Fibroblast of upper back skin (primary cell): ENCODE measurements around the gene PI3.
A peak's percentile ranks its signal among the peaks of the same experiment; 100 is the strongest.
"Not testable (repeated sequence)": the region's sequence is repeated elsewhere in the genome, so short reads cannot be mapped to it uniquely, and the experiment has no call there.

Source experiments
- DNase-seq: peaks from one replicate; pipeline ENCODE4 v3.0.0-alpha.2; 2013

Gene PI3

DNA sequence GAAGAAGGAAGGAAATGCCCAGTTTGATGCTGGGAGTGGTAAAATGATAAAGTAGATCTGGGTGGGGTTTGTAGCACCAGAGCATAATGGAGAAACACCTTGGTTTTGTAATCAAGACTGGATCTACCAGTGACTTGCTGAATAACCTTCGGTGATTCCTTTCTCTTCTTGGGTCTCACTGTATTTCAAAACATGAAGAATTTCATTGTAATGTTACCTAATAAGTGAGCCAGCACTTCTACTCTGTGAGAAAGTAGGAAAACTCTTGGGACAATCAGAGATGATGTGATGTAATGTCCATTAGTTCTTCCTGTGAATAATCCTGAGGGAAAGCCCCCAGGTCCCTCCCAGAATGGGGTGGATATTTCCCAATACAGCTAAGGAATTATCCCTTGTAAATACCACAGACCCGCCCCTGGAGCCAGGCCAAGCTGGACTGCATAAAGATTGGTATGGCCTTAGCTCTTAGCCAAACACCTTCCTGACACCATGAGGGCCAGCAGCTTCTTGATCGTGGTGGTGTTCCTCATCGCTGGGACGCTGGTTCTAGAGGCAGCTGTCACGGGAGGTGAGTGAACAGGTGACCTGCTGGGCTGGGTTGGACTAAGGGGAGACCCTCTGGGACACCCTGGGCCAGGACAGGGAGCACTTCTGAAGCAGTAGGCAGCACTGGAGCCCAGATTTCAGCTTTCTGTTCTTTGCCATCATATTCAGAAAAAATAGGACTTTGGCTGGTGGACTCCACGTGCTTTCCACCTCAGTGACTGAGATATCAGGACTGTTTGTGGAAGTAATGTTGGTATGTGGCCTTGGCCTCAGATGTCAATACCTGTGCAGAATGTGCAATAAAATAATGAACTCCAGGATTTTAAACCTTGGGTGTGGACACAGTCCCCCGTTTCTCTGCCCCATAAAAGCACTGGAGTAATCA lies at the start of gene PI3:
TSS of gene PI3 (plus strand) at position 469 of the 931 bp plus-strand sequence. CDS start at position 490, 21 bp downstream.
- DNase-seq, result peak; percentile 3

DNA sequence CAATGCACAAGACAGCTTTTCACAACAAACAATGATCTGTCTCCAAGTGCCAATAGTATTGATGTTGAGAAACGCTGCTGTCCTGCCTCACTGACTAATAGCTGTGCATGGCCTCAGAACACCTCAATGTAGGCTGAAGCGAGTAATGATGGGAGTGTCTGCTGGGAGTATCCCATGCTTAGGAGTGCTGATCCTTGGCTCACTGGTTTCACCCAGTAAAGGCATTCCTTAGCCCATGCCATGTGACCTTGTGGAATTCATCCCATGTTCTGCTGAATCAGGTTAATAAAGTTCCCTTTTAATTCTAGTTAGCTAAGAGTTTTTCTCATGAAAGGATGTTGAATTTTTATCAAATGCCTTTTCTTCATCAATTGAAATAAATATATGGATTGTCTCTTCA lies 46.6 kb upstream of the PI3 start:
- no peak for DNase-seq

DNA sequence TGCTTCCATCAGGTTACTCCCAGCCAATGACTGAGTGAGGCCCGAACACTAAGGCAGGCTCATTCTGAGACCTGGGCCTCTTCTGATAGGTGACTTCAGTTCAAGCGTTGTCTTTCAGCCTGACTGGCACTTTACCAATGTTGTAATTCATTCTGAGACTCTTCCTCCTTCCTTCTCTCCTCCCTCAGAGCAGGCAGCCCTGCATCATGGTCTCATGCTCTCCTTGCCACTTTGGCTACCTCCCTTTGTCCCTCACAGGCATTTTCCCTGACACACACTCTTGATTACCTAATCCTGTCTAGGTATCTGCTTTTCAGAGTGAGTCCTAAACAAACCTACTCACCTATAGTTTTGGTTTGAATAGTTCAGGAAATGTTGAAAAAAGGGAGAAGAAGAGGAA lies 37.8 kb upstream of the PI3 start:
- no peak for DNase-seq

DNA sequence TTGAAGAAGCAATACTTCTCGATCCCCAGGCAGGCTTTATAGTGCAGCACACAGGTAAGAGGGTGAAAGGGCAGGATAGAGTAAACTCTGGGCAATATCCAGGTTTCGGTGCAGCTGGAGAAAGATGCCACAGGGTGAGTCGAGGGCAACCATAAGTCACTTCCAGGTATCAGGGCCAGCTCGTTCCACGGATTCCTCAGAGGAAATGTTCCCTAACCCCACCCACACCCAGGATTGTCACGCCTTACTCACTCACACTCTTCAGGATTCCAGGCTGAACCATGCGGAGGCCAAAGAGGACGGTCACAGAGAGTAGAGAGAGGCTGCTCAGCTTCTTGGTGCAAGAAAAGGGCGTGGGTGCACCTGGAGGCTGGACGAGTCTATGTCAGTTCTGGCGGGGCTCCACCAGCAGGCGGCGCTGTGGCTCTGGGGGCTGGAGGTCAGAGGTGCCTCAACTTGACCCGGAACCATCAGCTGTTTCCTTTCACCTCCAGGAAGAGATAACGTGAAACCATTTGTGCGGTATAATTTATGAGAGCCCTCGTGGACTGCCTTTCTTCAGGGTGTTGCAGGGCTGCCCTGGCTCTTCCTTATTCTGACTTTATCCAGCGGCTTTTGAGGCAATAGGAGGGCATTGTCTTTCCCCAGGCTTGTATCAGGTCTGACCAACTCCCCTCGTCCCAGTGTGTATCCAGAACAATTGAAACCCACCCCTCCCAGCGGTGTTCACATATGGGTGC lies 36.0 kb upstream of the PI3 start:
- DNase-seq, result no peak

GRCh38 chr20:45139733-45140375 lies 34.8 kb upstream of the PI3 start:
- DNase-seq, result not testable (repeated sequence)

DNA sequence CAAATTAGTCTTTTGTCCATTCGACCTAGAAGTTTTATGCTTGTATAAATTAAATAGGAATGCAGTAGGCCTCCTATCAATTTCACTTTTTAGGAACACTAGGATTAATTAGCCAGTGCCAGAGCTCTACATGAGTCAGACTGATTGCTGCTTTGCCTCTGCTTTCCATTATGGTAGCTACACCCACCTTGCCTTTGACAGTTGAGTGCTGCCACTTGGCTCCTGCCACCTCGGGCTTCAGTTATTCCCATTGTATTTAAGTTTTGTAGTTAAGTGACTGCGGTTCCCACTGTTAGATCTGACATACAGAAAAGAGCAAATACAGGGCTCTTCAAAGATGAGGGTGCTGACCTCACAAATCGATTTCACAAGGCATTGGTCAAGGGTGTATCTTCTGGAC lies 33.9 kb upstream of the PI3 start:
- DNase-seq, result no peak

DNA sequence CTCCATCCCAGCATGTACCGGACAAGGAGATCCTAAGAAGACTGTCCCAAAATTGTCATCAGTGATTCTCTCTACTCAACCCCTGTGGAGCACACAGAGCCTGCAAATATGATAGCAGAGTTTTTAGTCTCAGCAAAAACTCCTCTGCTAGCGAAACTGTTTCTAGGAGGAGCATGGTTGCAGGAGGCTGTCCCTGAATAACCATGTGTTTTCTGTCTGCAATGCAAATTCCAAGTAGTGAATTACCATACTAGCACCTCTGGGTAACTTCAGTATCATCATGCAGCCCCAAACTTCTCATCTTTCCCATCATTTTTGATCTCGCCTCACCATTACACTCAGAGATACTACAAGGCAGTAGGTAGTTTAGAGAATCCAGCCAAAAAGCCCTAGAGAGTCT lies 25.6 kb upstream of the PI3 start:
- no peak for DNase-seq

GRCh38 chr20:45152405-45152804 lies 22.3 kb upstream of the PI3 start:
- DNase-seq, result no peak

- no peak for DNase-seq
These were observed 21.6 kb upstream of the PI3 start for GRCh38 chr20:45153147-45153546.

- no peak for DNase-seq
These were observed 20.9 kb upstream of the PI3 start for GRCh38 chr20:45153752-45154151.

GRCh38 chr20:45154183-45154582 lies 20.5 kb upstream of the PI3 start:
- DNase-seq, result no peak

DNA sequence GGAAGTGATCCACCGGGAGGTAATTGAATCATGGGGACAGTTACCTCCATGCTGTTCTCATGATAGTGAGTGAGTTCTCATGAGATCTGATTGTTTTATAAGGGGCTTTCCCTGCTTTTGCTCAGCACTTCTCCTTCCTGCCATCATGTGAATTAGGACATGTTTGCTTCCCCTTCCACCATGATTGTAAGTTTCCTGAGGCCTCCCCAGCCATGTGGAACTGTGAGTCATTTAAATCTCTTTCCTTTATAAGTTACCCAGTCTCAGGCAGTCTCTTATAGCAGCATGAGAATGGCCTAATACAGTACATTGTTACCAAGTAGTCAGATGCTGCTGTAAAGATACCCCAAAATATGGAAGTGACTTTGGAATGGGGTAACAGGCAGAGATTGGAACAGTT lies 19.9 kb upstream of the PI3 start:
- not testable (repeated sequence) for DNase-seq

GRCh38 chr20:45156713-45157112 lies 18.0 kb upstream of the PI3 start:
- DNase-seq, result no peak

DNA sequence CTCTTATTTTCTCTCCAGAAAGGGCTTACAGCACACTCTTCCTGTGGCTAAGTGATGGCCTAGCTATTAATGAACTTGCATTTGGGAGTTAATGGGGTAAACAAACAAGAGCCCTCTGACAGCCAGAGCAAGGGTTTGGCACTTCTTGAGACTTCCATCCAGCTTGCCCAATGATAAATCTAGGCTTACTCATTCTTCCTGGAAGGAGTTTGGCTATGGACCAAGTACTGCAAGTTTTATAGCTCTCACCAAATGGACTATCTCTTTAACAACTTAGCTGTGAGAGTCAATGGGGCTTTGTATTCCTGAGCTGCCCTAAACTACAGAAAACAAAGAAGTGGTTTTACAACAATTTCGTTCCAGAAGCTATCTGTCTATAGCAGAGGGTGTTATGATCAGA lies 16.7 kb upstream of the PI3 start:
- peak; percentile 73 for DNase-seq

DNA sequence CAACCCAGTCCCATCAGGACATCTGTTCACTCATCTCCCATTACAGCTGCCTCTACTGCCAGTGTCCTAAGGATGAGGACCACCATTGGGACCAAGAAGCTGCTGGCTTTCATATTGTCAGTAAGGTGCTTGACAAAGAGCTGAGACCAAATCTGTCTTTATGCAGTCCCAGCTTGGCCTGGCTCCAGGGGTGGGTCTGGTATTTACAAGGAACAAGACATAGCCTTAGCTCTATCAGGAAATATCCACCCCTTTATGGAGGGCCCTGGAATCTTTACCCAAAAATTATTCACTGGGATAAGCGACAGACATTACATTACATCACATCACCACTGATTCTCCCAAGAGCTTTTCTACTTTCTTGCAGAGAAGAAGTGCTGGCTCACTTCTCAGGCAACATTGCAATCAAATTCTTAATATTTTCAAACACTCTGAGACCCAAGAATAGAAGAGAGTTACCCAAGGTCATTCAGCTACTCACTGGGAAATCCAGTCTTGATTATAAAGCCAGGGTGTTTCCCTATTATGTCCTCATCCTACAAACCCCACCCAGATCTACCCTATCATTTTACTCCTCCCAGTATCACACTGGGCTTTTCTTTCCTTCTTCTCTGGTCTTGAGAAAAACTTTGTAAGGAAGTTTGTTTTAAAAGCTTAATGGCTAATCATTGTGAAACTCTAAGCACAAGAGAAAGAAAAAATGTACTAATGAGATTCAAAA lies 11.5 kb upstream of the PI3 start:
- DNase-seq, result no peak

GRCh38 chr20:45164906-45165305 lies 9.8 kb upstream of the PI3 start:
- no peak for DNase-seq

DNA sequence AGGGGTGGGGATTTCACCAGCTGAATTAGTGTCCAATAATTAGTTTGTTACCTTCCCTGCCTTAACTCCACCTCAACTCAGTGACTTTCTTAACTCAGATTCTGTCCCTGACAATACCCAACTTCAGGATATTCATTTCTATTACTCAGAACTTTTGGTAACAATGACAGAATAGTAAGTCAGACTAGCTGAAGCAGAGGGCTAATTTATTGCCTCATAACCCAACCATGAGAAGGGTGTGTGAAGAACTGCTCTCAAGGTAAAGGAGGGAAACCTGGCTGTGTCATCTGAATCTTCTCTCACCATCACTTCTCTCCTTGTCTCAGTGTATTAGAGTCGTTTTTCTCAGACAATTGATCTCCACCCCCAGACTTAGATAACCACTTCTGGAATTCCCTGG lies 1.2 kb upstream of the PI3 start:
- no peak for DNase-seq

GRCh38 chr20:45176526-45177267 lies 2.0 kb downstream of the PI3 start:
- DNase-seq, result peak; percentile 5

DNA sequence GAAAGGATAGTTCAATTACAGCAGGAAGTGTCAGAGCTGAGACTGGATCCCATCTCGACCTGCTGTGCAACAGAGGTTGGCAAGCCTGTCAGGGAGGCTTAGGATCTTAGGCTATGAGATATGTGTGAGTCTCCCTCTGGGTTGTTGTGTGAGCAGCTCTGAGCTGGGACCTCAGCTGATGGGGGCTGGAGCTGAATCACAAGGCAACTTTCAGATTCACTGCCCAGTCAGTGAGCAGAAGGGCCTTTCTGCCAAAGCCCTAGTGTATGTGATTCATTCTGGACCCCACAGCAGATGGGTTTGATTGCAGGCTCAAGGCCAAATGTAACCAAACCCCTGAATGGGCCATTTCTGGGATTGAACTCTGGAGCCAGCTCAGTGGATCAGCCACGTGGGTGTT lies 4.5 kb downstream of the PI3 start:
- DNase-seq, result peak; percentile 7

- peak; percentile 76 for DNase-seq
These were observed 6.9 kb downstream of the PI3 start for GRCh38 chr20:45181639-45182038.

- no peak for DNase-seq
These were observed 8.4 kb downstream of the PI3 start for GRCh38 chr20:45183084-45183483.

DNA sequence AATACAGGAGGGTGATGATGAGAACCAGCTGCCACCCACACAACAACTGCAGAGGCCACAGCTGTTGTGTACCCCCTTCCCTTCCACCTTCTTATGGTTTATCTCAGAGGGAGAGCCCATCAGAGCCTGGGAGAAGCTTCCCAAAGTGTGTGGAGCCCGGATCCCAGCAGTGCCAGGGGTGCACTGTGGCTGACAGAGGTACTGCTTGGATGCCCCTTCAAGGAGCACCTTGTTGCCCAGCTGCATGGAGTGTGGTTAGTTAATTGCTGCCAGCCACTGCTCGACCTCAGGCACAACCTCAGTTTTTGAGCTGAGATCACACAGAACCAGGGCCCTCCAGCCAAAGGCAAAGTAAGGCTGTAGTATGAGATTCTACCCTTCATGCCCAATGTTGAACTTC lies 13.0 kb downstream of the PI3 start:
- no peak for DNase-seq
